ENCODE results near the gene SLC12A5. TPM values are rescaled to one million over a fixed set of nuclear protein-coding genes. Genes with fewer than 3 reads are reported as not detected.

Gene SLC12A5
- total RNA-seq, 1 donor from 2014 or later, result 19.2 TPM

Other genes with a start within 250 kb of the SLC12A5 start
- not detected for gene WFDC3, start 237.3 kb upstream of the SLC12A5 start, total RNA-seq
- 9.2 TPM for gene DNTTIP1, start 237.3 kb upstream of the SLC12A5 start, total RNA-seq
- 6.9 TPM for gene UBE2C, start 216.6 kb upstream of the SLC12A5 start, total RNA-seq
- gene TNNC2, start 201.9 kb upstream of the SLC12A5 start, total RNA-seq, result 1.2 TPM
- gene SNX21, start 195.4 kb upstream of the SLC12A5 start, total RNA-seq, result 22.8 TPM
- gene ACOT8, start 171.8 kb upstream of the SLC12A5 start, total RNA-seq, result 21.5 TPM
- 13.9 TPM for gene ZSWIM3, start 171.6 kb upstream of the SLC12A5 start, total RNA-seq
- gene ZSWIM1, start 148.0 kb upstream of the SLC12A5 start, total RNA-seq, result 5.5 TPM
- 1.7 TPM for gene SPATA25, start 141.6 kb upstream of the SLC12A5 start, total RNA-seq
- 2.8 TPM for gene NEURL2, start 138.0 kb upstream of the SLC12A5 start, total RNA-seq
- 15.8 TPM for gene CTSA, start 137.9 kb upstream of the SLC12A5 start, total RNA-seq
- 19.0 TPM for gene PLTP, start 117.1 kb upstream of the SLC12A5 start, total RNA-seq
- 14.5 TPM for gene PCIF1, start 94.5 kb upstream of the SLC12A5 start, total RNA-seq
- gene ZNF335, start 57.0 kb upstream of the SLC12A5 start, total RNA-seq, result 13.9 TPM
- not detected for gene MMP9, start 20.3 kb upstream of the SLC12A5 start, total RNA-seq
- gene NCOA5, start 60.7 kb downstream of the SLC12A5 start, total RNA-seq, result 20.4 TPM
- 0.62 TPM for gene CD40, start 89.1 kb downstream of the SLC12A5 start, total RNA-seq

Data from occipital lobe (tissue), 1 donor.